Psoas muscle (tissue), 8 donors: ENCODE results near the gene CHCHD6. TPM values are rescaled to one million over a fixed set of nuclear protein-coding genes. Genes with fewer than 3 reads are reported as not detected.

Experiments
- ATAC-seq, 4 donors: fragments of 200-7000 bp; cut with Tn5 transposase; one replicate each; pipeline ENCODE4 v1.9.1; 2020; ENCODE audit warnings: moderate library complexity in 3 of 4, mild to moderate bottlenecking in 2 of 4
- DNase-seq, 2 donors: peaks; one replicate each; pipeline ENCODE4 v3.0.0-alpha.2; 2020
- H3K27ac ChIP-seq: fragments of 200-600 bp; one replicate; pipeline ENCODE4 v1.8.0; 2022
- H3K27me3 ChIP-seq, 3 donors: fragments of 200-600 bp in 1 of 3; one replicate each; pipeline versions ENCODE4 v1.6.1 to v1.8.0; 2013 to 2022; ENCODE audit warnings: low read length in 2 of 3, mild to moderate bottlenecking in 2 of 3, moderate library complexity in 1 of 3; ENCODE audit not compliant: insufficient read depth in 3 of 3
- H3K36me3 ChIP-seq, 2 donors: fragments of 200-600 bp in 1 of 2; one replicate each; pipeline versions ENCODE4 v1.6.1 to v1.8.0; 2013 to 2022; ENCODE audit warnings: low read depth in 1 of 2, mild to moderate bottlenecking in 1 of 2, moderate library complexity in 1 of 2; ENCODE audit not compliant: insufficient read depth in 1 of 2
- H3K4me1 ChIP-seq: fragments of 200-600 bp; one replicate; pipeline ENCODE4 v1.8.0; 2022
- H3K4me3 ChIP-seq: fragments of 200-600 bp; one replicate; pipeline ENCODE4 v1.8.0; 2022; ENCODE audit warnings: mild to moderate bottlenecking
- H3K9me3 ChIP-seq: fragments of 200-600 bp; one replicate; pipeline ENCODE4 v1.8.0; 2022
- WGBS, 3 donors: extraction: QIAGEN DNeasy Blood & Tissue Kit; methylation state at CpG; one replicate each; pipeline versions ENCODE4 v1.1.6 to v1.1.7; 2013; 5-methylcytosine and 5-hydroxymethylcytosine counted together
- intact Hi-C, 2 donors: fragments of 100-400 bp; cut with DNase I; formaldehyde crosslinking; loops; one replicate each; pipeline versions ENCODE4 v1.11.0 to v1.14.2; 2022
- polyA plus RNA-seq, 3 donors: library from polyadenylated mRNA; stranded (reverse); fragments of 200-250 nt; gene quantifications; one replicate each; pipeline ENCODE4 v1.2.3, GENCODE V29; 2013
- total RNA-seq, 4 donors: library from RNA; stranded (reverse); fragmentation: NEBNext Ultra II Directional in 2 of 4; extraction: Animal tissue kit (Norgen Biotek cat#: 25700) in 2 of 4; gene quantifications; one replicate each; pipeline versions ENCODE4 v1.2.1 to v1.2.4, GENCODE V29; 2021 to 2023
- TF ChIP-seq, protein P1 (sequence below): fragments of 200-600 bp; IDR thresholded peaks from one replicate; pipeline ENCODE4 v1.8.0; 2022; ENCODE audit warnings: antibody characterized with exemption
- donor health status: healthy with polysubstance abuse.
- donor health status: DM: no; HTN: no; CAD: no; lungs with moderate emphysema.
- donor health status: Bipolar disorder and iron deficiency.
- donor health status: healthy.
- donor health status: DM: yes; HTN: yes; CAD: no.
- donor health status: DM: no; HTN: no; CAD: no.
- donor health status: DM: no; HTN: no; CAD: no.
- donor health status: DM: yes; HTN: yes; CAD: no.

The CHCHD6 gene
- total and polyA plus RNA-seq, 7 donors = 2.4 to 13.8 (median 3.5) TPM

DNA sequence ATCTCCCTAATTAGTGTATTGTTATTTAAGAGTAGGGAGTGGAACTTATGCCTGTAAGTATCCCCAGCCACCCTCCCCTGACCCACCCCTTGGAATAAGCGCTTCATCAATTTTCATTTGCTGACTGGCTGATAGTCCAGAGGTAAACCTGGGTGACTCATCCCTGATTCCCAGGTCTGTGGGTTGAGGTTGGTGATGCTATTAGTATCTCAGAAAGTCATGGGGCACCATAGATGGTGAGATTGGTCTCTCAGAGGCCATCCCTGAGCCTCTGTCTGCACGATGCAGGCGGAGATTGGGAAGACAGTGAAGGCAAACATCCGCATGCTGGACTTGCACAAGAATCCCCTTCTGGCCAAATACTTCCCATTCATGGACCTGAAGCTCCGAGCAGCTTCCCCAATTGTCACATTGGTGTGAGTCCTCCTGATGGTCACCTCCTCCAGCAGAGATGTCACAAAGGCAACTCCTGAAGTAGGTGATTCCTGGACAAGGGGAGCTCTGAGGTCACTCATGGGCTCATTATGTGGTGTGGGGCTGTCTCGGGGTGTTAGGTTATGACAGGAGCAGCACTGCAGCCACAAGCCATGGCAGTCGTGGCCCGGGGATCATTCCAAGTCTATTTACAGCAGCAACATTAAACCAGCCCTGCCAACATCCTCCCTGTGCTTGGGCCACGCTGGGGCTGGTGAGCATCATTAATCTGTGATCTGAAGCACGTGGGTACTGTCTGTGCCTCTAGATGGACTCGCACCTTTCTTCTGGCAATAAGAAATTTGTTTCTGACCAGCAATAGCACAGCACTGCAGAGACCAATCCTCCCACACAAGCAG, 42.3 kb upstream of the CHCHD6 start:
- intact Hi-C loops = no loop called here
- peak in 3 of 4 donors; percentile 65 to 76 (median 74) for ATAC-seq
- 44 to 54% (median 51%) methylated on average over 11 of the region's 11 CpGs for WGBS, 3 donors
- Histone ChIP-seq H3K4me3 (no peak overlapping the region), H3K36me3 (no peaks in the 10 kb centered on the region), H3K4me1 (no peaks in the 10 kb centered on the region), H3K27ac (no peak overlapping the region), H3K27me3 (peaks cover 0 to 9% (median 0%) of the 10 kb centered on the region in 3 donors), H3K9me3 (no peaks in the 10 kb centered on the region)
- TF ChIP-seq, protein P1, sequence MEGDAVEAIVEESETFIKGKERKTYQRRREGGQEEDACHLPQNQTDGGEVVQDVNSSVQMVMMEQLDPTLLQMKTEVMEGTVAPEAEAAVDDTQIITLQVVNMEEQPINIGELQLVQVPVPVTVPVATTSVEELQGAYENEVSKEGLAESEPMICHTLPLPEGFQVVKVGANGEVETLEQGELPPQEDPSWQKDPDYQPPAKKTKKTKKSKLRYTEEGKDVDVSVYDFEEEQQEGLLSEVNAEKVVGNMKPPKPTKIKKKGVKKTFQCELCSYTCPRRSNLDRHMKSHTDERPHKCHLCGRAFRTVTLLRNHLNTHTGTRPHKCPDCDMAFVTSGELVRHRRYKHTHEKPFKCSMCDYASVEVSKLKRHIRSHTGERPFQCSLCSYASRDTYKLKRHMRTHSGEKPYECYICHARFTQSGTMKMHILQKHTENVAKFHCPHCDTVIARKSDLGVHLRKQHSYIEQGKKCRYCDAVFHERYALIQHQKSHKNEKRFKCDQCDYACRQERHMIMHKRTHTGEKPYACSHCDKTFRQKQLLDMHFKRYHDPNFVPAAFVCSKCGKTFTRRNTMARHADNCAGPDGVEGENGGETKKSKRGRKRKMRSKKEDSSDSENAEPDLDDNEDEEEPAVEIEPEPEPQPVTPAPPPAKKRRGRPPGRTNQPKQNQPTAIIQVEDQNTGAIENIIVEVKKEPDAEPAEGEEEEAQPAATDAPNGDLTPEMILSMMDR = no peak
- no peak for DNase-seq

DNA sequence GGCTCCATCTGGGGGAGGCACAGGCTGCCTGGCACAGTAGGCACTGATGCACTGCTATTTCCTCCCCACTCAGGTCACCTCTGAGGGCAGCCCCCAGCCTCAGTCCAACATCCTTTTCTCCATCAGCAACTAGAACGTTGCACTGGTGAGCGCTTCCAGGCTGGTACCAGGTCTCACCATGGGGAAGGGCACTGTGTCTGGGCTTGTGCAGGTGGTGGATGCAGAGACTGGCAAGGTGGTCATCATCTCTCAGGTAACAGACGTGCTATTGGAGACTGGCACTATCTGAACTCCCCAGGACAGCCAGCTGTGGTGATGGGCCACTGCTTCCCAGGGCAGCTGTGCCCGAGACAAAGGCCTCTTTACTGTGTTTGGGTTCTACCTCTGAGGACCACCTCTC, 40.8 kb upstream of the CHCHD6 start:
- Histone ChIP-seq H3K27ac (no peak overlapping the region), H3K36me3 (no peaks in the 10 kb centered on the region), H3K9me3 (no peaks in the 10 kb centered on the region), H3K4me3 (no peak overlapping the region), H3K27me3 (peaks cover 0 to 9% (median 0%) of the 10 kb centered on the region in 3 donors), H3K4me1 (no peaks in the 10 kb centered on the region)
- no peak for ATAC-seq
- 85 to 88% (median 86%) methylated on average over 4 of the region's 4 CpGs for WGBS, 3 donors
- intact Hi-C loops = no loop called here
- no peak for DNase-seq
- TF ChIP-seq, protein P1 = no peak

DNA sequence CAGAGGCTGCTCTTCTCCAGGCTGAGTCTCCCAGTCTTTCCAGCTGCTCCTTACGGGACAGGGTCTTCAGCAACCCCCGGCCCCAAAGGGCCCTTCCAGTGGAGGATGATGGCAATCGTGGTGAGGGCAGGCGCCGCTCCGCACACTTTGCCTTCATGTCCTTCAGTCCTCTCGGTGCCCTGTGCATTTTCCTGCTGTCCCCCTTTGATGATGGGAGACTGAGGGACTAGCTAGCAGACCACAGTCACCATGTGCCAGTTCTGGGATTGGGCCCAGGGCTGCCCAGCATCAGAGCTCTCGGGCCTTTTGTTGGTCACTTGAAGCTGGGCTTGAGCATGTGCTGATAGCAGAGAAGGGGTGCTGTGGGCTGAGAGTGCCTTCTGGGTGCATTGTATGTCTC, 40.3 kb upstream of the CHCHD6 start:
- TF ChIP-seq, protein P1 = no peak
- intact Hi-C loops = no loop called here
- peaks cover 0 to 9% (median 0%) of the 10 kb centered on the region in 3 donors for H3K27me3 ChIP-seq

DNA sequence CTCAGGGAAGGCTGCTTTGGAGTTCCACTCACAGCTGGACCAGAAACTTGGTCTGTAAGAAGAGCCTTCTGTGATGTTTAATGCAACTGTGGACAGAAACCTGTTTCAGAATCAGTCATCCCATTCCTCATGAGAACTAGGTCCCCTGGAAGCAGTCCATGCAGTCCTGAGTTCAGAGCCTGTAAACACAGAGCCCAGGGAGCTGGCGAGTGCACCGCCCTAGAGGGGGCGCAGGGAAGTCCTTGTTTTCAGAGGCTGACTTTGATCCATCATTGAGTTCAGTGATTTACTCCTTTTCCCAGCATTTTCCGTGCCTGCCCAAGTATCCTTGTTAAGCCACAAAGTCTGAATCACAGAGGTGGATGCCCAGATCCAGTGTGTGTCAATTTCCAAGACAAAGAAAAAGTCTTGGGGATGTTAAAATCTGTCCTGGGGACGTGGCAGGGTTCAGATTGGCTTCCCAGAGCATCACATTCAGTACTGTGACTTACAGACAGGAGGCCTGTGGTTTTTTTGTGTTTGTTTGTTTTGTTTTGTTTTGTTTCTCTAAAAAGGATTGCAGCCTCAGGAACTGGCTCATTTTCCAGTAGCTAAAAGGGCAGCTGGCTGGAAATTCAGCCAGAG, 39.3 kb upstream of the CHCHD6 start:
- Histone ChIP-seq H3K9me3 (no peaks in the 10 kb centered on the region), H3K27me3 (peaks cover 0 to 9% (median 0%) of the 10 kb centered on the region in 3 donors), H3K4me3 (no peak overlapping the region), H3K36me3 (no peaks in the 10 kb centered on the region), H3K27ac (no peak overlapping the region), H3K4me1 (no peaks in the 10 kb centered on the region)
- TF ChIP-seq, protein P1 = no peak
- intact Hi-C loops = no loop called here
- DNase-seq = no peak
- WGBS, 3 donors = 57 to 64% (median 62%) methylated on average over 5 of the region's 5 CpGs
- ATAC-seq = no peak

More for the DNA sequence above, 40.3 kb upstream of the CHCHD6 start:
- H3K9me3 ChIP-seq = no peaks in the 10 kb centered on the region
- no peak overlapping the region for H3K4me3 ChIP-seq
- ATAC-seq (no peak), DNase-seq (no peak)
- 92 to 94% (median 93%) methylated on average over 8 of the region's 8 CpGs for WGBS, 3 donors
- no peaks in the 10 kb centered on the region for H3K36me3 ChIP-seq
- no peak overlapping the region for H3K27ac ChIP-seq
- H3K4me1 ChIP-seq = no peaks in the 10 kb centered on the region
